GM12865 (cell line): ENCODE data around the gene STAB2.

Experiments
- DNase-seq: peaks from one replicate; pipeline ENCODE4 v3.0.0; 2010; ENCODE audit warnings: low read depth
- H3K4me3 ChIP-seq: 2 replicates; pipeline ENCODE4 v1.5.1; 2011; ENCODE audit warnings: mild to moderate bottlenecking, low read depth, low read length, control low read depth
- CTCF ChIP-seq: IDR thresholded peaks from 2 replicates; pipeline ENCODE4 v1.5.1; 2011; ENCODE audit warnings: low read length, control low read depth, low read depth, inconsistent platforms; ENCODE audit not compliant: insufficient read depth; ENCODE audit errors: missing control alignments

Gene STAB2

GRCh38 chr12:103813426-103813825 is 226.4 kb downstream of the STAB2 start:
- H3K4me3 ChIP-seq: no peak overlapping the region
- no peak for TF ChIP-seq CTCF
- DNase-seq: no peak

- no peak for TF ChIP-seq CTCF
- DNase-seq: no peak
- H3K4me3 ChIP-seq: no peak overlapping the region
Measured at GRCh38 chr12:103813949-103814348, 226.9 kb downstream of the STAB2 start.

GRCh38 chr12:103814436-103814835 is 227.4 kb downstream of the STAB2 start:
- TF ChIP-seq CTCF: no peak
- DNase-seq: no peak

More at GRCh38 chr12:103814436-103814835, 227.4 kb downstream of the STAB2 start:
- H3K4me3 ChIP-seq: no peak overlapping the region
